Retinal pigment epithelial cell (primary cell): Measurements from ENCODE around the gene ARHGAP27.
"Not testable (repeated sequence)": the region's sequence is repeated elsewhere in the genome, so short reads cannot be mapped to it uniquely, and the experiment has no call there.

Experiments used
- DNase-seq: peaks from one replicate; pipeline ENCODE4 v3.0.0-alpha.2; 2010; ENCODE audit warnings: low read depth
- H3K4me3 ChIP-seq: 2 replicates; pipeline ENCODE4 v1.5.1; 2011; ENCODE audit warnings: mild to moderate bottlenecking, low read length, control low read depth, moderate library complexity
- CTCF ChIP-seq: conservative IDR thresholded peaks from 2 replicates; pipeline ENCODE4 v1.5.1; 2011; ENCODE audit warnings: low read depth, low read length, control low read depth, inconsistent platforms

Gene ARHGAP27

GRCh38 chr17:45441526-45442310 is 9.0 kb upstream of the ARHGAP27 start:
- H3K4me3 ChIP-seq = no peak overlapping the region
- TF ChIP-seq CTCF = no peak
- no peak for DNase-seq

- not testable (repeated sequence) for DNase-seq, H3K4me3 ChIP-seq
Measured at GRCh38 chr17:45440839-45441515, 8.3 kb upstream of the ARHGAP27 start.

GRCh38 chr17:45440161-45440778 is 7.6 kb upstream of the ARHGAP27 start:
- DNase-seq = peak; percentile 38
- no peak for TF ChIP-seq CTCF
- no peak overlapping the region for H3K4me3 ChIP-seq

- TF ChIP-seq CTCF = no peak
- H3K4me3 ChIP-seq = no peak overlapping the region
- DNase-seq = no peak
Measured at GRCh38 chr17:45438931-45439610, 6.4 kb upstream of the ARHGAP27 start.

GRCh38 chr17:45437465-45438283 is 5.0 kb upstream of the ARHGAP27 start:
- DNase-seq = no peak
- H3K4me3 ChIP-seq = no peak overlapping the region
- no peak for TF ChIP-seq CTCF

GRCh38 chr17:45436625-45437464 is 4.2 kb upstream of the ARHGAP27 start:
- no peak overlapping the region for H3K4me3 ChIP-seq
- no peak for TF ChIP-seq CTCF
- no peak for DNase-seq
